IPS-15b (cell line): ENCODE measurements around the gene ARMC2.

Experiments used
- H3K27me3 ChIP-seq: one replicate; pipeline ENCODE4 v1.6.1; 2013; ENCODE audit warnings: low read length; ENCODE audit not compliant: control insufficient read depth, insufficient read depth
- H3K36me3 ChIP-seq: one replicate; pipeline ENCODE4 v1.6.1; 2013; ENCODE audit warnings: low read length; ENCODE audit not compliant: control insufficient read depth, insufficient read depth
- H3K4me1 ChIP-seq: one replicate; pipeline ENCODE4 v1.6.1; 2013; ENCODE audit warnings: mild to moderate bottlenecking, low read length; ENCODE audit not compliant: control insufficient read depth, insufficient read depth
- H3K4me3 ChIP-seq: one replicate; pipeline ENCODE4 v1.5.1; 2013; ENCODE audit warnings: low read depth, low read length
- H3K9ac ChIP-seq: one replicate; pipeline ENCODE4 v1.6.1; 2013; ENCODE audit warnings: low read depth, mild to moderate bottlenecking, low read length
- H3K9me3 ChIP-seq: one replicate; pipeline ENCODE4 v1.6.1; 2013; ENCODE audit warnings: mild to moderate bottlenecking, low read length; ENCODE audit not compliant: control insufficient read depth, insufficient read depth

The ARMC2 gene, protein sequence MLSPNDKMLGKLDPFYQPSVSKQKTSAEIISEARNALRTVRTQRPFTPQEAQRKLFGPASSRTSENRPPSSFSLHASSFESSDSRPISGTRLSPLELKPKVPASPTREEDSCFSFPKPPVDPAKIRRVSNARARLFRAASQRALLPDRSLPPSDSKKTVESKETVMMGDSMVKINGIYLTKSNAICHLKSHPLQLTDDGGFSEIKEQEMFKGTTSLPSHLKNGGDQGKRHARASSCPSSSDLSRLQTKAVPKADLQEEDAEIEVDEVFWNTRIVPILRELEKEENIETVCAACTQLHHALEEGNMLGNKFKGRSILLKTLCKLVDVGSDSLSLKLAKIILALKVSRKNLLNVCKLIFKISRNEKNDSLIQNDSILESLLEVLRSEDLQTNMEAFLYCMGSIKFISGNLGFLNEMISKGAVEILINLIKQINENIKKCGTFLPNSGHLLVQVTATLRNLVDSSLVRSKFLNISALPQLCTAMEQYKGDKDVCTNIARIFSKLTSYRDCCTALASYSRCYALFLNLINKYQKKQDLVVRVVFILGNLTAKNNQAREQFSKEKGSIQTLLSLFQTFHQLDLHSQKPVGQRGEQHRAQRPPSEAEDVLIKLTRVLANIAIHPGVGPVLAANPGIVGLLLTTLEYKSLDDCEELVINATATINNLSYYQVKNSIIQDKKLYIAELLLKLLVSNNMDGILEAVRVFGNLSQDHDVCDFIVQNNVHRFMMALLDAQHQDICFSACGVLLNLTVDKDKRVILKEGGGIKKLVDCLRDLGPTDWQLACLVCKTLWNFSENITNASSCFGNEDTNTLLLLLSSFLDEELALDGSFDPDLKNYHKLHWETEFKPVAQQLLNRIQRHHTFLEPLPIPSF

DNA sequence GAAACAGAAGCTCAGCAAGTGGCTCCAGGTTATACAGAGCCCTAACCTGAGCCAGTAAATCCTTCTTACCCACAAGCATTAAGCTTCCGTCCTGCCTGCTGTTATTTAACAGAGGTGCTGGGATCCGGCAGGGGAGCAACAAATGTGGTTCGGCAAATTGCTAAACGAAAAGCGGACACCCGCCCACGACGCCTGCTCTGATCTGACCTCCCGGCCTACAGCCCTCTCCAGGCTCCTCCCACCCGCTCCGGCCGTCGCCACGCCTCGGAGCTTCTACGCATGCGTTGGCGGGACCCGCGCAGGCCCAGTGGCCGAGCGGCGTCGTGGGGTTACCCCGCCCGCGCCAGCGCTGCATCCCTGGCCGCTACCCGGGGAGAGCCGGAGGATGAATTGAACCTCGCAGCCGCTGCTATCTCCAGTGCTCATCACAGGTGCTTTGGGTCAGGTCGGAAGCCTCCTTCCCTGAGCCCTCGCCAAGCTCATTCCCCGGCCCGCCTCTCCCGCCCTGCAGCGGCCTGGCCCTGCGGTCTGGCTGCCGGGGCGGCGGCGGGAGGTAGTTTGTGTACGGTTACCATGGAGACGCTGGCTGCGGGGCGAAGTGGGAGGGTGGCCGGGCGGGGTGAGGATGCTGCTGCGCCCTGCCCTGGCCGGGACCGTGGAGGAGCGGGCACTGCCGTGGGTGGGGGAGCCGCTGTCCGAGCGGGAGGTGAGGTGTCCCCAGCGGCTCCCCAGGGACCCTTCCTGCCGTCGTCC is at the start of gene ARMC2:
Gene ARMC2, plus strand, starts transcription at position 307 of the 753 bp plus-strand sequence. CDS start 5,846 bp downstream, outside the sequence.
- Histone ChIP-seq H3K4me3 (peak within 1 kb of the TSS; percentile 84), H3K36me3 (no peaks in the 10 kb centered on the region), H3K4me1 (no peaks in the 10 kb centered on the region), H3K9ac (peak within 1 kb of the TSS; percentile 70), H3K9me3 (no peaks in the 10 kb centered on the region), H3K27me3 (no peaks in the 10 kb centered on the region)

DNA sequence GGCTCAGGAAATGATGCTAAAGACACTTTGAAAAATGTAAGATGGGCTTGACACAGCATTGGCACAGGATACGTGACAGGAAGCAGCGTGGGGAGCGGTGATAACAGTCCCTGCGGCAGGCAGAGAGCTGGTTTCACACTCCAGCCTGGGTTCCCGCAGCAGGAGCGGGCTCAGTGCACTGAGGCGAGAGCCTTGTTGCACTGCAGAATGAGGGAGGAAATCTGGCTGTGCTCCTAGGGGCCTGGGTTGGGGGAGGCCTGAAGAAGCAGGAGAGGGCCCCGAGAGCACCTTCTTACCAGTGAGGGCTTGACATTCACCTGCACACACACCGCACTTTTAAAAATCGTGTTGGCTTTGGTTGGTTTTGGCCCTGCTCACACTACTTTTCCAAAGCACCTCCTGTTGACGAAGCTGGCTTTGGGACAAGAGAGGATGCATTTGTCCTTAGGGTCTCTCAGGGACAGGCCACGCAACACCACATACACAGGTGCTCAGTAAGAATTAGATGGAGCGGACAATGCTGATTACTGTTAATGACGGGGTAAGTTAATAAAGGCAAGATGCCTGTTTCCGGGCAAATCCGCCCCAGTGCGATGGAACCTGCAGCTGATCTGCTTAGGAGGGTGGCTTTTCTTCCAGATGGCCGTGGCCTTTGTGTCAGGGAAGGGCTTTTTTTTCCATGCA is 49.4 kb upstream of the ARMC2 start:
- Histone ChIP-seq H3K36me3 (no peaks in the 10 kb centered on the region), H3K9me3 (no peaks in the 10 kb centered on the region), H3K4me1 (peaks cover 2% of the 10 kb centered on the region), H3K4me3 (no peak overlapping the region), H3K9ac (no peak overlapping the region), H3K27me3 (no peaks in the 10 kb centered on the region)

DNA sequence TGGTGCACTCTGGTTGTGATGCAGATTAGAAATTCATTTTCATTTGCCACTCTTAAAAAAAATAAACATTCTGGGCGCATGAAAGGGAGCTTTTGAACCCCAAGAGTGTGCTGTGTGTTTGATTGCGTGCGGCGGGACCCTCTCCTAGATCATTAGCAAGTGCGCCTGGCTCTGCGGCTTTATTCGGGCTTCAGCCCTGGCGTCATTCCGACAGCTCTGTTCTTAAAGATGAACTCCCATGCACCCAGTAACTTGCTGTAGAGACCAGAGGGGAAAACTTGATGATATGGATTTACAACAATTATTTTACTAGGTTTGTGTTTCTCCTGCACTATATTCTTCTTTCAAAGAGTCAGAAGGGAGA is 48.9 kb upstream of the ARMC2 start:
- H3K27me3 ChIP-seq, result no peaks in the 10 kb centered on the region
- H3K9me3 ChIP-seq, result no peaks in the 10 kb centered on the region
- no peaks in the 10 kb centered on the region for H3K36me3 ChIP-seq
- no peak overlapping the region for H3K9ac ChIP-seq
- peaks cover 2% of the 10 kb centered on the region for H3K4me1 ChIP-seq
- no peak overlapping the region for H3K4me3 ChIP-seq

DNA sequence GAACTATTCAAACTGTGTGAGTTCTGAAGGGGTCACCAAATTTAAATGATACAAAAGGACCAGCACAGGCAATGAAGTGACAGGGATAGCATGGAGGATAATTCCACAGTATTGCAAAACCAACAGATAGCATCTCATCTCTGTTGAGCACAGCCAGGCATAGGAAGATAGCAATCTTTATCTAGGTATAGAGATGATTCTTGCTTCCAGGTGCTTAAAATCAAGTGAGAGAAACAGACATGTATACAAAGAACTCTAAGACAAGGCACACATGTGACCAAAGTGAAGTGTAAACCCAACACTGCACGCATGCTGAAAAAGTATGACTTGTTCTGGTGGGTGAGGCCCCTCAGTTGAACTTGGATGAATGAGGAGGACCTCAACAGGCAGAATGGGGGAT is 48.4 kb upstream of the ARMC2 start:
- no peak overlapping the region for H3K4me3 ChIP-seq
- no peaks in the 10 kb centered on the region for H3K9me3 ChIP-seq
- peaks cover 2% of the 10 kb centered on the region for H3K4me1 ChIP-seq
- H3K36me3 ChIP-seq, result no peaks in the 10 kb centered on the region
- no peak overlapping the region for H3K9ac ChIP-seq
- H3K27me3 ChIP-seq, result no peaks in the 10 kb centered on the region

DNA sequence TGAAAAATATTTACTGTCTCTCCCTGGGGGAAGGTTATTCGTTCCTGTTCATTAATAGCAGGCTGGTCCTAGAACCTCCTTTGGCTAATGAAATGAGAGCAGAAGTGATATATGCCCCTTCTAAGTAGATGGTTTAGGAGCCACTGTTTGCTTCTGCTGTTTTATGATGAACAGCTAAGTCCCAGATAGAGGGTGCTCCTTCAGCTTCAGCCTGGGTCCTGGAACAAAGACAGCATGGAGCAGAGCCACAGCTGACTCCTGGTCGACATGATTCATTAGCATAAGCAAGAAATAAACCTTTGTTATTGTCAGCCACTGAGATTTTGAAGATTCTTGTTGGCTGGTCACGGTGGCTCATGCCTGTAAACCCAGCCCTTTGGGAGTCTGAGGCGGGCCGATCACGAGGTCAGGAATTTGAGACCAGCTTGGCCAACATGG is 47.8 kb upstream of the ARMC2 start:
- Histone ChIP-seq H3K4me3 (no peak overlapping the region), H3K9me3 (no peaks in the 10 kb centered on the region), H3K9ac (no peak overlapping the region), H3K27me3 (no peaks in the 10 kb centered on the region), H3K4me1 (peaks cover 2% of the 10 kb centered on the region), H3K36me3 (no peaks in the 10 kb centered on the region)

DNA sequence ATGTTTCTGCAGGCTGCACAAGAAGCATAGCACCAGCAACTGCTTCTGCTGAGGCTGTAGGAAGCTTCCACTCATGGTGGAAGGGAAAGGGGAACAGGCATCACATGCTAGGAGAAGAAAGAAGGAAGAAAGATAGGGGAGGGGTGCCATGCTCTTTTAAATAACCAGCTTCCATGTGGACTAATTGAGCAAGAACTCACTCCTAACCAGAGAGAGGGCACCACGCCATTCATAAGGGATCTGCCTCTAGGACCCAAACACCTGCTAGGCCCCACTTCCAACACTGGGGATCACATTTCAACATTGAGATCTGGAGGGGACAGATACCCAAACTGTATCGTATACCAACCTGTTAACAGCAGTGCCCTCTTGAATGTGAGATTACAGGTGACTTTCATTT is 46.9 kb upstream of the ARMC2 start:
- H3K36me3 ChIP-seq, result no peaks in the 10 kb centered on the region
- H3K4me3 ChIP-seq, result no peak overlapping the region
- H3K27me3 ChIP-seq, result no peaks in the 10 kb centered on the region
- H3K9ac ChIP-seq, result no peak overlapping the region
- no peaks in the 10 kb centered on the region for H3K9me3 ChIP-seq
- peaks cover 2% of the 10 kb centered on the region for H3K4me1 ChIP-seq

DNA sequence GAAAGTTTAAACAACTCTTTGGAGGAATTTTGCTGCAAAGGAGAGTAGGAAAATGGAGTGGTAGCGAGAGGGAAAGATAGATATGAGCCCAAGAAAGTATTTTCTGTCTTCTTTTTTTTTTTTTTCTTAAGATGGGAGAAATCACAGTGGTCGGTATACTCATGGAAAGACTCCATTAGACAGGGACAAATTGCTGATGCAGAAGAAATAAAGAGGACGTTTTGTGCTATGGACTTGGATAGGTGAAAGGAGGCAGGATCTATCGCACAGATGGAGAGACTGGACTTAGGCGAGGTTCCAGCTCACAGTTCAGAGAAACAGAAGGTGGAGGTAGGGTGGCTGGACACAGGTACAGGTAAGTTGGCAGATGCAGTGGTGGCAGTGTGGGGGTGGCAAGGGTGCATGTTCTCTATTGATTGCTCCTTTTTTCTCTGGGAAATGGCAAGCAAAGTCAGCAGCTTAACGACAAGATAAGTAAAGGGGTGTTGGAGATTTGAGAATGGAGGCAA is 44.2 kb upstream of the ARMC2 start:
- Histone ChIP-seq H3K27me3 (no peaks in the 10 kb centered on the region), H3K4me1 (no peaks in the 10 kb centered on the region), H3K9me3 (no peaks in the 10 kb centered on the region), H3K36me3 (no peaks in the 10 kb centered on the region), H3K4me3 (no peak overlapping the region), H3K9ac (no peak overlapping the region)

DNA sequence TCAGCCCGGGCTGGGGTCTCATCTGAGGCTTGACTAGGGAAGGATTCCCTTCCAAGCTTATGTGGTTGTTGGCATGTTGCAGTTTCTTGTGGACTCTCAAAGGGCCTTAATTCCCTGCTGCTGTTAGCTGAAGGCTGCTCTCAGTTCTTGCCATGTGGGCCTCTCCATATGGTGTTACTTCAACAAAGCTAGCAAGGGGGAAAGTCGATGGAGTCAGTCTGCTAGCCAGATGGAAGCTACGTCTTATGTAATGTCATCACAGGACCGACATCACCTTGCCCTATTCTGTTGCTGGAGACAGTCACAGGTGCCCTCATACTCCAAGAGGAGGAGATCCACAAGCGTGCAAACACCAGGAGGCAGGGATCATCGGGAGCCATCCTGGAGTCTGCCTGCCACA is 43.3 kb upstream of the ARMC2 start:
- H3K4me3 ChIP-seq, result no peak overlapping the region
- no peaks in the 10 kb centered on the region for H3K36me3 ChIP-seq
- H3K4me1 ChIP-seq, result no peaks in the 10 kb centered on the region
- no peaks in the 10 kb centered on the region for H3K9me3 ChIP-seq
- no peak overlapping the region for H3K9ac ChIP-seq
- H3K27me3 ChIP-seq, result no peaks in the 10 kb centered on the region

DNA sequence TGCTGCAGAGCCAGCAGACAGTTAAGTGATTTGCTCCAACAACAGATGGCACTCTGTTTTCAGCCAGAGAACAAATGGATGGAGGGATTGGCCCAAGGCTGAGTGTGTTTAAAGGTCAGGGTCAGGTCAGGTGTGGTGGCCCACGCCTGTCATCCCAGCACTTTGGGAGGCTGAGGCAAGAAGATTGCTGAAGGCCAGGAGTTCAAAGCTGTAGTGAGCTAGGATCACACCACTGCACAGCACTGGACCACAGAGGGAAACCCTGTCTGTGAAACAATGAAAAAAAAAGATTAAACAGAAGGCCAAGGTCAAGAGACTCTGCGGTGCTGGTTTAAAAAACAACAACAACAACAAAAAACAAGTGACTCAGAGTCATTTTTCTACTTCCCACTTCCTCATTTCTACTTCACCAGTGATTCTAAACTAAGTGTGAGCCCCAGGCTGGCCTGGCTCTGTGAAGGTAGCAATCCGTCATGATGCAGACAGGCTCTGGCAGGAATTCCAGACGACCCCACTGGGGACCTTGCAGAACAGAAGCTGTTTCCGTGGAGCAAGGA is 42.5 kb upstream of the ARMC2 start:
- H3K4me3 ChIP-seq, result no peak overlapping the region
- H3K36me3 ChIP-seq, result no peaks in the 10 kb centered on the region
- H3K9ac ChIP-seq, result no peak overlapping the region
- no peaks in the 10 kb centered on the region for H3K9me3 ChIP-seq
- H3K4me1 ChIP-seq, result no peaks in the 10 kb centered on the region
- no peaks in the 10 kb centered on the region for H3K27me3 ChIP-seq

DNA sequence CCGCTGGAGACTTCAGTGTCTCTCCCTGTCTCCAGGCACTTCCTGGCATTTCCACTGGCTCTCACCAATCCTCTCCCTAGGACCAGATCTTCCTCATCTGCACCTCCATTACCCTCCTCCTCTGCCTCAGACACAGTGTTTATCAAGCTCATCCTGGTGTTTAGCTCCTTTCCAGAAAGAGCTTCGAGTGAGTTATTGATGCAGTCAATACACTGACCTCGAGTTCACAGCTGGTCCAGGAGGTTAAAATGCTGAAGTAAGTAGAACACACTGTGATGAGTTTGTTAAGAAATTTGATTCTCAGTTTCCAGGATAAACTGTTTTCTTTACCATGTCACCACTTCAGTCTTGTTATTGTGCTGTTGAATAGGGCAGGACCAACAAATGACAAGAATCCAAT is 42.1 kb upstream of the ARMC2 start:
- no peaks in the 10 kb centered on the region for H3K4me1 ChIP-seq
- H3K27me3 ChIP-seq, result no peaks in the 10 kb centered on the region

DNA sequence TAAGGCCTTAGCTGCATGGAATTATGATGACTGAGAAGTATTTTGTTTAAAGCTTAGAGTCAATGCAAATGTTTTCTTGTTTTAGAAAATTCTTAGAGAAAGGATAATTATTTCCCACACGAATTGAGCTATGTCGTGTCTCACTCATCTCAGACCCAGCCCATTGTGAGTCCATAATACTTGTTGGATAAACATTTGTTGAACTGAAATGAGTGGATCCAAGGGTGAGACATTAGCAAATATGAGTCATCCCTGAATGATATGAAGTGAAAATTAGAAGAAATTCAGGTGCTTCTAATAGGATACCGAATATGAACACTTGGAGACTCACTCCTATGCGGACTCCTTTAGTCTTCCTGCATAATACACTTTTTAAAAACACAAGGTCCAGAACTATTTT is 41.6 kb upstream of the ARMC2 start:
- H3K27me3 ChIP-seq, result no peaks in the 10 kb centered on the region
- no peak overlapping the region for H3K4me3 ChIP-seq
- H3K9ac ChIP-seq, result no peak overlapping the region
- H3K9me3 ChIP-seq, result no peaks in the 10 kb centered on the region
- no peaks in the 10 kb centered on the region for H3K36me3 ChIP-seq
- H3K4me1 ChIP-seq, result no peaks in the 10 kb centered on the region

More for the DNA sequence above, 42.1 kb upstream of the ARMC2 start:
- H3K9me3 ChIP-seq, result no peaks in the 10 kb centered on the region
- H3K36me3 ChIP-seq, result no peaks in the 10 kb centered on the region
- no peak overlapping the region for H3K4me3 ChIP-seq
- H3K9ac ChIP-seq, result no peak overlapping the region
